ENCODE data around the gene TYW5.
A peak's percentile ranks its signal among the peaks of the same experiment; 100 is the strongest.
"Not testable (repeated sequence)": the region's sequence is repeated elsewhere in the genome, so short reads cannot be mapped to it uniquely, and the experiment has no call there.

Gene TYW5

GRCh38 chr2:199912553-199913114 lies 42.7 kb downstream of the TYW5 start:
- DNase-seq, result not testable (repeated sequence)

GRCh38 chr2:199911877-199912161 lies 43.5 kb downstream of the TYW5 start:
- DNase-seq, result peak in 1 of 2 experiments; percentile 65

- DNase-seq, result peak; percentile 100
These were observed 44.0 kb downstream of the TYW5 start, which contains the start of gene C2orf69 for GRCh38 chr2:199911052-199911876. Gene C2orf69, plus strand, starts transcription at chr2:199911293. Its CDS starts 146 bp downstream, at chr2:199911439.

GRCh38 chr2:199910338-199911051 lies 44.8 kb downstream of the TYW5 start:
- no peak for DNase-seq

- peak; percentile 20 to 44 for DNase-seq
These were observed 48.1 kb downstream of the TYW5 start for GRCh38 chr2:199907008-199907714.

DNA sequence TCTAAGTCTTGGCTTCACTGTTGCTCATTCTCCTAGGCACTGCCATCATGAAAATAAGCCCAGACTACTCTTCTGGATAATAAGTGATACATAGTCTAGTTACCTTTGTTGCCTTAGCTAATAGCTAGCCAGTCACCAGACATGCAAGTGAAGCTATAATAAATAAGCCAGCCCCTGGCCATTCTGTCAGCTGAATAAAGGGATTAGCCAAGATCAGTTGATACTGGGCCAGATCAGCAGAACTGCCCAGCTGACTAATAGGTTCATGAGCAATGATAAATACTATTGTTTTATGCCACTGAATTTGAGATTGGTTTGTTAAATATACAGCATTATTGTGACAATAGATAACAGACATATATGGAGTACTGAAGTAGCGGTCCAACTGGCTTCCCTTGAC lies 52.2 kb downstream of the TYW5 start:
- no peak for DNase-seq

DNA sequence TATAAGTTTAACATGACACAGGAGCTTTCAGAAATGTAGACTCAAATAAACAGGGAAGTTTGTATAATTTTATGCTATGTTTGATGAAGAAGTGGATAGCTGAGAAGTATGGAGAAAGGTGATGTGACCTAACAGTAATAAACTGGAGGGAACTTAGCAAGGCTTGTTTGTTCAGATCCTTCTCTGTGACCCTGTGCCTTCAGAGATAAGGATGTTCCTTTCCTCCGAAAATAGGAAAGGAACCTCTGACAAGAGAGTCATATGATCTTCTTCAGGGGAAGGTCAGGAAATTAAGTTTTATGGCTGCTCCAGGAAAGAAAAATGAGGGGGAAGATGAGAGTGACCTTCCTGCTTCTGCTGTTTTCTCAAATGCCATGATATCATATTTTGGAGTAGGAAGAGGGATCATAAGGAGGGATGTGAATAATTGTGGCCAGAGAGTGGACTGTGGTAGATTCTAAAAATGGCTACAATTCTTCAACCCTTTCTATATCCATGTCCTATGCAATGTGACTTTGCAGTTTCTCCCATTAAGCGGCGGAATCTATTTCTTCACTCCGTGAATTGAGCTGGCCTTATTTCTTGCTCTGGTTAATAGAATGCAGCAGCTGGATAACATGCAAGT lies 52.7 kb downstream of the TYW5 start:
- peak in 1 of 2 experiments; percentile 16 for DNase-seq

GRCh38 chr2:199901942-199902341 lies 53.3 kb downstream of the TYW5 start:
- DNase-seq, result no peak

- no peak for DNase-seq
These were observed 58.7 kb downstream of the TYW5 start for GRCh38 chr2:199896617-199897016.

GRCh38 chr2:199895406-199895805 lies 59.9 kb downstream of the TYW5 start:
- DNase-seq, result no peak

DNA sequence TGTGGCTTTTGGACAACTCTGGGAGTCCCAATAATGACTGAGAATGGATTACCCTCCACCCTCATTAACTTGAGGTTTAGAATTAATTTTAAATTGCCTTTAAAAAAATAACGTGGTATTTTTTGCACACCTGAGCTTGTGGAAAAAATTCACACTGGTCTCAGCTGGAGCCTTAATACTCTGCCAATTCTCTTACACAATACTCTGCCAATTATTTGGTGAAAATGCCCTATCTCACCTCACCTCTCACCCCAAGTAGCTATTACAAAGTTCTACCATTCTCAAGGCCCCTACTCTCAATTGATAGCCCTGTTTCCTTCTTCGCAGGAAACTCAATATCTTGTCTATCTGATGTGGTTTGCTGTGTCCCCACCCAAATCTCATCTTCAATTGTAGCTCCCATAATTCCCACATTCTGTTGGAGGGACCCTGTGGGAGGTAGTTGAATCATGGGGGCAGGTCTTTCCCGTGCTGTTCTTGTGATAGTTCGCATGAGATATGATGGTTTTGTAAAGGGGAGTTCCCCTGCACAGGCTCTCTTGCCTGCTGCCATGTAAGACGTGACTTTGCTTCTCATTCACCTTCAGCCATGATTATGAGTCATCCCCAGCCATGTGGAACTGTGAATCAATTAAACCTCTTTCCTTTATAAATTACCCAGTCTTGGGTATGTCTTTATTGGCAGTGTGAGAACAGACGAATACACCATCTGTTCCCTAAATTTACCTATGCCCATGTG lies 71.6 kb downstream of the TYW5 start:
- no peak for DNase-seq

- no peak for DNase-seq
These were observed 72.6 kb downstream of the TYW5 start for GRCh38 chr2:199882667-199883066.
